Testis (tissue), 3 donors: ENCODE measurements around the gene MARK4. TPM values are rescaled to one million over a fixed set of nuclear protein-coding genes. Genes with fewer than 3 reads are reported as not detected.

Experiments
- DNase-seq: peaks from one replicate; pipeline ENCODE4 v3.0.0-alpha.2; 2019
- H3K27ac ChIP-seq, 2 donors: fragments of 200-600 bp; sonication (generic); one replicate each; pipeline ENCODE4 v1.5.1; 2019
- H3K27me3 ChIP-seq: fragments of 200-600 bp; sonication (generic); one replicate; pipeline ENCODE4 v1.5.1; 2019
- H3K36me3 ChIP-seq: fragments of 200-600 bp; sonication (generic); one replicate; pipeline ENCODE4 v1.5.1; 2017; ENCODE audit warnings: low read depth; ENCODE audit errors: missing control alignments
- H3K4me1 ChIP-seq: fragments of 200-600 bp; sonication (generic); one replicate; pipeline ENCODE4 v1.5.1; 2019
- H3K4me3 ChIP-seq, 2 donors: fragments of 200-600 bp; sonication (generic); one replicate each; pipeline ENCODE4 v1.5.1; 2017 to 2019
- H3K9me3 ChIP-seq: fragments of 200-600 bp; sonication (generic); one replicate; pipeline ENCODE4 v1.5.1; 2017
- CTCF ChIP-seq, 3 experiments: fragments of 450-650 bp in 2 of 3; fragments of 200-600 bp in 1 of 3; sonication (generic) in 1 of 3; IDR thresholded peaks; one replicate each; pipeline ENCODE4 v1.5.1; 2016 to 2019; ENCODE audit warnings: antibody characterized with exemption in 3 of 3, mild to moderate bottlenecking in 2 of 3, moderate library complexity in 1 of 3
- POLR2A ChIP-seq: fragments of 450-650 bp; IDR thresholded peaks from one replicate; pipeline ENCODE4 v1.6.1; 2017; ENCODE audit warnings: antibody characterized with exemption, mild to moderate bottlenecking, moderate library complexity
- WGBS, 2 donors: methylation state at CpG; one replicate each; pipeline ENCODE4 v1.1.5; 2018; 5-methylcytosine and 5-hydroxymethylcytosine counted together
- intact Hi-C: fragments of 100-400 bp; cut with DNase I; formaldehyde crosslinking; loops from one replicate; pipeline ENCODE4 v1.15.1; 2023; ENCODE audit warnings: low total_unique reads
- polyA plus RNA-seq: library from polyadenylated mRNA; stranded (reverse); fragments of 350-450 nt; fragmentation: Illumina TruSeq; extraction: RNeasy Lipid Tissue Mini Kit (QIAGEN cat#74804); gene quantifications from one replicate; pipeline ENCODE4 v1.2.3, GENCODE V29; 2014; ENCODE audit warnings: low read depth, low replicate concordance; ENCODE audit not compliant: insufficient read depth
- total RNA-seq, 2 donors: library from RNA; depleted of rRNA; stranded (reverse); fragments of >200 nt; gene quantifications; one replicate each; pipeline ENCODE4 v1.2.3, GENCODE V29; 2016

MARK4 gene
- total and polyA plus RNA-seq, 3 donors from 2014 or later = 114 to 200 (median 197) TPM

- TF ChIP-seq POLR2A (no peak), CTCF (IDR thresholded peaks at IDR 0.05) (no peak)
- Histone ChIP-seq H3K27ac (peak overlapping the region in 1 of 2 donors; percentile 37), H3K4me3 (peak overlapping the region in 1 of 2 donors; percentile 39), H3K4me1 (peaks cover 12% of the 10 kb centered on the region), H3K36me3 (no peaks in the 10 kb centered on the region), H3K9me3 (no peaks in the 10 kb centered on the region), H3K27me3 (no peaks in the 10 kb centered on the region)
- no peak for DNase-seq
- WGBS, 2 donors = 42 to 58% methylated on average over 23 to 42 of the region's 46 CpGs
- intact Hi-C loops = no loop called here
Observed at GRCh38 chr19:45217193-45217956, 33.7 kb upstream of the MARK4 start.

- Histone ChIP-seq H3K27ac (no peak overlapping the region), H3K27me3 (no peaks in the 10 kb centered on the region)
Observed at GRCh38 chr19:45217957-45218334, 33.1 kb upstream of the MARK4 start.

GRCh38 chr19:45218426-45218825 lies 32.6 kb upstream of the MARK4 start:
- H3K27me3 ChIP-seq = no peaks in the 10 kb centered on the region
- peaks cover 12% of the 10 kb centered on the region for H3K4me1 ChIP-seq
- intact Hi-C loops = no loop called here
- no peaks in the 10 kb centered on the region for H3K9me3 ChIP-seq
- TF ChIP-seq POLR2A (no peak), CTCF (IDR thresholded peaks at IDR 0.05) (no peak)
- DNase-seq = no peak
- H3K27ac ChIP-seq = no peak overlapping the region
- no peaks in the 10 kb centered on the region for H3K36me3 ChIP-seq
- 76 to 87% methylated on average over 4 of the region's 4 CpGs for WGBS, 2 donors
- H3K4me3 ChIP-seq = no peak overlapping the region

More at GRCh38 chr19:45217957-45218334, 33.1 kb upstream of the MARK4 start:
- no peak for DNase-seq
- no peaks in the 10 kb centered on the region for H3K36me3 ChIP-seq
- peak overlapping the region in 1 of 2 donors; percentile 39 for H3K4me3 ChIP-seq
- H3K4me1 ChIP-seq = peaks cover 12% of the 10 kb centered on the region
- no peaks in the 10 kb centered on the region for H3K9me3 ChIP-seq
- 66 to 72% methylated on average over 14 of the region's 14 CpGs for WGBS, 2 donors
- TF ChIP-seq CTCF (IDR thresholded peaks at IDR 0.05) (no peak), POLR2A (no peak)
- intact Hi-C loops = no loop called here

GRCh38 chr19:45218911-45219743 lies 31.9 kb upstream of the MARK4 start:
- H3K27me3 ChIP-seq = no peaks in the 10 kb centered on the region
- H3K4me1 ChIP-seq = peaks cover 12% of the 10 kb centered on the region
- no peak for DNase-seq
- intact Hi-C loops = no loop called here
- no peak overlapping the region for H3K27ac ChIP-seq
- H3K36me3 ChIP-seq = no peaks in the 10 kb centered on the region
- TF ChIP-seq CTCF (IDR thresholded peaks at IDR 0.05) (no peak), POLR2A (no peak)
- no peak overlapping the region for H3K4me3 ChIP-seq
- 69 to 75% methylated on average over 18 of the region's 18 CpGs for WGBS, 2 donors
- no peaks in the 10 kb centered on the region for H3K9me3 ChIP-seq
